GM13976 (cell line): ENCODE data around the gene HNRNPA1.

ENCODE experiments used
- DNase-seq: peaks from one replicate; pipeline ENCODE4 v3.0.0; 2012; ENCODE audit warnings: low spot score
- in situ Hi-C: fragments of 300-500 bp; cut with MboI; formaldehyde crosslinking; loops from one replicate; pipeline ENCODE4 v1.12.0; 2022; ENCODE audit warnings: low sequenced_read_pairs, mixed read lengths, inconsistent platforms; ENCODE audit not compliant: unreplicated experiment
- TF ChIP-seq, protein P1 (sequence below): IDR thresholded peaks from 2 replicates; pipeline ENCODE4 v1.5.1; 2012; ENCODE audit warnings: borderline replicate concordance, mild to moderate bottlenecking; ENCODE audit not compliant: insufficient read depth; ENCODE audit errors: extremely low read depth, missing control alignments, control extremely low read depth

The HNRNPA1 gene

DNA sequence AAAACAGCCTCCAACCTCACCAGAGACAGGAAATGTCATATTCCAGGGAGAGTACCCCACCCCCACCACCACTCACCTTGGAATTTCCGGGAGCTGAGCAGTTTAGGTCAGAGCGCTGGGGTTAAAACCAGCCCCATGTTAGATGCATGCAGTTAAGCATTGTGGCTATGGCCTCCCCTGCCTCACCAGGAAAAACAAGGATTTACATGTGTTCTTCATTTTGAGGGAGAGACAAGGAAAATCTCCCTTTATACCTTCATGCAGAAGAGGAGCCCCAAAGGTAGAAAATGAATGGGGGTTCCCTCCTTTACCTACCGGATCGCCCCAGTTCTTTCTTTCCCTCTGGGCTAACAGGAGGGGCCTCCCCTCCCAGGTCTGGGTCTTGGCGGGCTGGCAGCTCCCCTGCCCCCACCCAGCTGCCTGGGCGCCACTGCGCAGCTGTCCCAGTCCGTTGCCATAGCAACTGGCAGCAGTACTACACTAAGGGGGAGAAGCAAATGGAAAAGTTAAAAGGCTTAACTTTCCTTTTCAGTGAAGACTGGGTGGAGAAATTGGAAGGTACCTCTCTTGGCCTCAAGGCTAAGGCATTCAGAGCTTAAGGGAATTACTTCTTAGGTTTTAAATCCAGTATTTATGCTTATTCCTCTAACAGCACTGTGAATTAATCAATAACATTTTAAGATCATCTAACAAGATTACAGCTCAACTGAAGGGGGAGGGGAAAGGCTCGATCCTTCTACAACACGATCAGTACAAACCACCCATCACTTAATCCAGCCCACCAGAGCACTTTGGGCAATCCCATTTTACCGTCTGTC lies 21.1 kb upstream of the HNRNPA1 start:
- in situ Hi-C loops = no loop called here
- TF ChIP-seq, protein P1, sequence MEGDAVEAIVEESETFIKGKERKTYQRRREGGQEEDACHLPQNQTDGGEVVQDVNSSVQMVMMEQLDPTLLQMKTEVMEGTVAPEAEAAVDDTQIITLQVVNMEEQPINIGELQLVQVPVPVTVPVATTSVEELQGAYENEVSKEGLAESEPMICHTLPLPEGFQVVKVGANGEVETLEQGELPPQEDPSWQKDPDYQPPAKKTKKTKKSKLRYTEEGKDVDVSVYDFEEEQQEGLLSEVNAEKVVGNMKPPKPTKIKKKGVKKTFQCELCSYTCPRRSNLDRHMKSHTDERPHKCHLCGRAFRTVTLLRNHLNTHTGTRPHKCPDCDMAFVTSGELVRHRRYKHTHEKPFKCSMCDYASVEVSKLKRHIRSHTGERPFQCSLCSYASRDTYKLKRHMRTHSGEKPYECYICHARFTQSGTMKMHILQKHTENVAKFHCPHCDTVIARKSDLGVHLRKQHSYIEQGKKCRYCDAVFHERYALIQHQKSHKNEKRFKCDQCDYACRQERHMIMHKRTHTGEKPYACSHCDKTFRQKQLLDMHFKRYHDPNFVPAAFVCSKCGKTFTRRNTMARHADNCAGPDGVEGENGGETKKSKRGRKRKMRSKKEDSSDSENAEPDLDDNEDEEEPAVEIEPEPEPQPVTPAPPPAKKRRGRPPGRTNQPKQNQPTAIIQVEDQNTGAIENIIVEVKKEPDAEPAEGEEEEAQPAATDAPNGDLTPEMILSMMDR = no peak
- DNase-seq = peak; percentile 84

- DNase-seq = no peak
- in situ Hi-C loops = no loop called here
- TF ChIP-seq, protein P1 = no peak
Observed at GRCh38 chr12:54261815-54262402, 18.6 kb upstream of the HNRNPA1 start.

DNA sequence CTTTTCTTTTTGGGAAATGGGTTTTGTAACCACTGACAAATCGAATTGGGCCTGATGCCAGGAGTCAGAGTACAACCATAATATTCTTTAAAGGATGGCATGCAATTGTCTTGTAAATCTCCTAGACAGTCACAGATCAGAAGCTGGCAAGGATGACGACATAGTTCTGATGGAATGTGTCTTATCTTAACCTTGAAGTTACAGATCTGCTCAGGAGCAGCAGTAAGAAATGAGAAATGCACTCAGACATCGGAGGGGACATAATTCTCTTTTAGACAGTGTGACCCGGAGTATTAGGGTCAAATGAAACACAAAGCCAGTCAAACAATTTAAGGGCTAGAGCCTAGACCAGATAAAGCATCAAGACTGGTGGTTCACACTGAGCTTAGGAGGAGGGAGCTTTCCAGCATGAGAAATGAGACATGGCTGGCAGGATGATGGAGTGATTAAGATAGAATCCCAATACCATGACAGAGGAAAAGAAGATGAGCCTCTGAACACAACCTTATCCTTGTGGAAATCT lies 18.1 kb upstream of the HNRNPA1 start:
- in situ Hi-C loops = no loop called here
- TF ChIP-seq, protein P1 = no peak
- no peak for DNase-seq

DNA sequence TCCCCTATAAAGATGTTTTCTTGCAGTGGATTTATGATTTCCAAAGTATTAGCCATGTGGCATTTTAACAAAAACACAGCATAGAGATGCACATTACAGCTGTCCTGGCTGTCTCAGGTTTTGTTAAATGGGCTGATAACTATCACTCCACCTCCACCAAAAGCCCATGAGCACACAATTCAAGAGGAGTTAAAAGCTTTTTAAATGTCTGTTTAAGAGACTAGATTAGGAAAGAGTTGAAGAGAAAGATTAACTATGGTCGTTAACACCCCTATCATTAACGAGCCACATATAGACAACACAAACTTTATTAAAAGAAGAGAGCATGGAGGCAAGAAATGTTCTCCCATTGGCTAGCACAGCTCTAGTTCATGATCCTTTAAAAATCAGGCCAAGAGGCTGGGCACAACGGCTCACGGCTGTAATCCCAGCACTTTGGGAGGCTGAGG lies 15.1 kb upstream of the HNRNPA1 start:
- DNase-seq = no peak
- TF ChIP-seq, protein P1 = no peak
- in situ Hi-C loops = no loop called here

- TF ChIP-seq, protein P1 = no peak
- no peak for DNase-seq
- in situ Hi-C loops = no loop called here
Observed at GRCh38 chr12:54266852-54267251, 13.7 kb upstream of the HNRNPA1 start.

DNA sequence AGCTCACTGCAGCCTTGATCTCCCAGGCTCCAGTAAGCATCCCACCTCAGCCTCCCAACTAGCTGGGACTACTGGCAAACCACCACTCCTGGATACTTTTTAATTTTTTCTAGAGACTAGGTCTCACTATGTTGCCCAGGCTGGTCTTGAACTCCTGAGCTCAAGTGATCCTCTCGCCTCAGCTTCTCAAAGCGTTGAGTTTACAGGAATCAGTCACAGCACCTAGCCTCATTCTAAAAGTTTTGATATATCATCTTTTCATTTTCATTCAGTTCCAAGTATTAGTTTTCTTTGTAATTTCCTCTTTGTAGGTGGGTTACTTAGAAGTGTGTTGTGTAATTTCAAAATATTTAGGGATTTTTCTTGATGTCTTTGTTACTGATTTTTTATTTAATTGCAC lies 10.2 kb upstream of the HNRNPA1 start:
- TF ChIP-seq, protein P1 = no peak
- in situ Hi-C loops = no loop called here
- DNase-seq = no peak
